Kidney tubule cell (primary cell): ENCODE measurements around the gene TMEM121B.

Source experiments
- DNase-seq: peaks from one replicate; pipeline ENCODE4 v3.0.0-alpha.2; 2018; ENCODE audit warnings: low spot score

TMEM121B gene

GRCh38 chr22:17091851-17092250 lies 29.3 kb downstream of the TMEM121B start:
- DNase-seq, result no peak

- DNase-seq, result no peak
Measured at GRCh38 chr22:17090550-17090949, 30.6 kb downstream of the TMEM121B start.

- DNase-seq, result no peak
Measured at GRCh38 chr22:17087498-17088131, 33.5 kb downstream of the TMEM121B start.

- DNase-seq, result no peak
Measured at GRCh38 chr22:17086788-17087497, 34.2 kb downstream of the TMEM121B start.

- DNase-seq, result no peak
Measured at GRCh38 chr22:17086296-17086695, 34.9 kb downstream of the TMEM121B start.

- peak; percentile 15 for DNase-seq
Measured at GRCh38 chr22:17085277-17086181, 35.6 kb downstream of the TMEM121B start.

GRCh38 chr22:17084554-17085276 lies 36.4 kb downstream of the TMEM121B start, which contains the start of gene IL17RA:
TSS of gene IL17RA (plus strand) at chr22:17085000. CDS start at chr22:17085092, 92 bp downstream.
- DNase-seq, result peak; percentile 94

- no peak for DNase-seq
Measured at GRCh38 chr22:17083811-17084441, 37.2 kb downstream of the TMEM121B start.

- DNase-seq, result no peak
Measured at GRCh38 chr22:17083255-17083654, 37.9 kb downstream of the TMEM121B start.

GRCh38 chr22:17079572-17079971 lies 41.6 kb downstream of the TMEM121B start:
- no peak for DNase-seq

- DNase-seq, result peak; percentile 89
Measured at GRCh38 chr22:17077255-17077654, 43.9 kb downstream of the TMEM121B start.

GRCh38 chr22:17074648-17075002 lies 46.5 kb downstream of the TMEM121B start:
- no peak for DNase-seq

- DNase-seq, result no peak
Measured at GRCh38 chr22:17072877-17073276, 48.3 kb downstream of the TMEM121B start.
